ENCODE results near the gene UVSSA.
"Not testable (repeated sequence)": the region's sequence is repeated elsewhere in the genome, so short reads cannot be mapped to it uniquely, and the experiment has no call there.

Gene UVSSA

GRCh38 chr4:1383728-1384591 lies 37.0 kb downstream of the UVSSA start:
- H3K4me3 ChIP-seq (ENCODE audit: low read depth, low read length), result no peak overlapping the region
- H3K9me3 ChIP-seq (ENCODE audit: control insufficient read depth, insufficient read depth, low read depth, low read length), result no peaks in the 10 kb centered on the region; the same call in 1 of the 2 replicates
- peaks cover 27% of the 10 kb centered on the region for H3K36me3 ChIP-seq (ENCODE audit: control insufficient read depth, insufficient read depth, low read length)
- H3K9ac ChIP-seq (ENCODE audit: low read length), result no peak overlapping the region
- no peaks in the 10 kb centered on the region for H3K4me1 ChIP-seq (ENCODE audit: control insufficient read depth, insufficient read depth, low read length)
- 0 out of 2 replicates have a peak overlapping the region, but pooled peaks have one; percentile 11 for H3K27ac ChIP-seq (ENCODE audit: low read depth, low read length)
- no peaks in the 10 kb centered on the region for H3K27me3 ChIP-seq (ENCODE audit: control insufficient read depth, insufficient read depth, low read length)

GRCh38 chr4:1384675-1385372 lies 37.8 kb downstream of the UVSSA start:
- H3K36me3 ChIP-seq (ENCODE audit: control insufficient read depth, insufficient read depth, low read length), result peaks cover 27% of the 10 kb centered on the region
- H3K9ac ChIP-seq (ENCODE audit: low read length), result no peak overlapping the region
- no peaks in the 10 kb centered on the region; the same call in 1 of the 2 replicates for H3K9me3 ChIP-seq (ENCODE audit: control insufficient read depth, insufficient read depth, low read depth, low read length)
- no peaks in the 10 kb centered on the region for H3K4me1 ChIP-seq (ENCODE audit: control insufficient read depth, insufficient read depth, low read length)
- H3K27me3 ChIP-seq (ENCODE audit: control insufficient read depth, insufficient read depth, low read length), result no peaks in the 10 kb centered on the region
- H3K4me3 ChIP-seq (ENCODE audit: low read depth, low read length), result no peak overlapping the region
- H3K27ac ChIP-seq (ENCODE audit: low read depth, low read length), result no peak overlapping the region

GRCh38 chr4:1385373-1386340 lies 38.6 kb downstream of the UVSSA start:
- H3K36me3 ChIP-seq (ENCODE audit: control insufficient read depth, insufficient read depth, low read length), result peaks cover 25% of the 10 kb centered on the region
- no peaks in the 10 kb centered on the region for H3K27me3 ChIP-seq (ENCODE audit: control insufficient read depth, insufficient read depth, low read length)
- no peak overlapping the region for H3K4me3 ChIP-seq (ENCODE audit: low read depth, low read length)
- H3K27ac ChIP-seq (ENCODE audit: low read depth, low read length), result no peak overlapping the region
- no peak overlapping the region for H3K9ac ChIP-seq (ENCODE audit: low read length)
- no peaks in the 10 kb centered on the region for H3K4me1 ChIP-seq (ENCODE audit: control insufficient read depth, insufficient read depth, low read length)
- no peaks in the 10 kb centered on the region; the same call in 1 of the 2 replicates for H3K9me3 ChIP-seq (ENCODE audit: control insufficient read depth, insufficient read depth, low read depth, low read length)

GRCh38 chr4:1393363-1393762 lies 46.4 kb downstream of the UVSSA start:
- H3K27me3 ChIP-seq (ENCODE audit: control insufficient read depth, insufficient read depth, low read length); H3K36me3 ChIP-seq (ENCODE audit: control insufficient read depth, insufficient read depth, low read length); H3K4me3 ChIP-seq (ENCODE audit: low read depth, low read length); H3K27ac ChIP-seq (ENCODE audit: low read depth, low read length); H3K4me1 ChIP-seq (ENCODE audit: control insufficient read depth, insufficient read depth, low read length); H3K9ac ChIP-seq (ENCODE audit: low read length): not testable (repeated sequence)
- peaks cover 13% of the 10 kb centered on the region for H3K9me3 ChIP-seq (ENCODE audit: control insufficient read depth, insufficient read depth, low read depth, low read length)

GRCh38 chr4:1393866-1394265 lies 46.9 kb downstream of the UVSSA start:
- no peak overlapping the region for H3K27ac ChIP-seq (ENCODE audit: low read depth, low read length)
- H3K9ac ChIP-seq (ENCODE audit: low read length), result no peak overlapping the region
- peaks cover 8% of the 10 kb centered on the region; the same call in 1 of the 2 replicates for H3K36me3 ChIP-seq (ENCODE audit: control insufficient read depth, insufficient read depth, low read length)
- peaks cover 4% of the 10 kb centered on the region; the same call in 1 of the 2 replicates for H3K27me3 ChIP-seq (ENCODE audit: control insufficient read depth, insufficient read depth, low read length)
- no peaks in the 10 kb centered on the region for H3K4me1 ChIP-seq (ENCODE audit: control insufficient read depth, insufficient read depth, low read length)
- no peak overlapping the region for H3K4me3 ChIP-seq (ENCODE audit: low read depth, low read length)
- peaks cover 17% of the 10 kb centered on the region for H3K9me3 ChIP-seq (ENCODE audit: control insufficient read depth, insufficient read depth, low read depth, low read length)

GRCh38 chr4:1394554-1395388 lies 47.8 kb downstream of the UVSSA start:
- H3K9me3 ChIP-seq (ENCODE audit: control insufficient read depth, insufficient read depth, low read depth, low read length), result peaks cover 21% of the 10 kb centered on the region
- not testable (repeated sequence) for H3K9ac ChIP-seq (ENCODE audit: low read length); H3K27ac ChIP-seq (ENCODE audit: low read depth, low read length); H3K36me3 ChIP-seq (ENCODE audit: control insufficient read depth, insufficient read depth, low read length); H3K4me1 ChIP-seq (ENCODE audit: control insufficient read depth, insufficient read depth, low read length); H3K4me3 ChIP-seq (ENCODE audit: low read depth, low read length)
- H3K27me3 ChIP-seq (ENCODE audit: control insufficient read depth, insufficient read depth, low read length), result peaks cover 12% of the 10 kb centered on the region

GRCh38 chr4:1395389-1395820 lies 48.4 kb downstream of the UVSSA start:
- not testable (repeated sequence) for H3K27ac ChIP-seq (ENCODE audit: low read depth, low read length); H3K36me3 ChIP-seq (ENCODE audit: control insufficient read depth, insufficient read depth, low read length); H3K9ac ChIP-seq (ENCODE audit: low read length); H3K4me1 ChIP-seq (ENCODE audit: control insufficient read depth, insufficient read depth, low read length); H3K4me3 ChIP-seq (ENCODE audit: low read depth, low read length)
- Histone ChIP-seq H3K27me3 (ENCODE audit: control insufficient read depth, insufficient read depth, low read length) (peaks cover 18% of the 10 kb centered on the region), H3K9me3 (ENCODE audit: control insufficient read depth, insufficient read depth, low read depth, low read length) (peaks cover 21% of the 10 kb centered on the region)

GRCh38 chr4:1395941-1396805 lies 49.2 kb downstream of the UVSSA start:
- Histone ChIP-seq H3K9ac (ENCODE audit: low read length) (no peak overlapping the region), H3K27ac (ENCODE audit: low read depth, low read length) (no peak overlapping the region), H3K9me3 (ENCODE audit: control insufficient read depth, insufficient read depth, low read depth, low read length) (peaks cover 21% of the 10 kb centered on the region), H3K4me1 (ENCODE audit: control insufficient read depth, insufficient read depth, low read length) (no peaks in the 10 kb centered on the region), H3K4me3 (ENCODE audit: low read depth, low read length) (no peak overlapping the region), H3K36me3 (ENCODE audit: control insufficient read depth, insufficient read depth, low read length) (peaks cover 8% of the 10 kb centered on the region; the same call in 1 of the 2 replicates), H3K27me3 (ENCODE audit: control insufficient read depth, insufficient read depth, low read length) (peaks cover 26% of the 10 kb centered on the region)

- Histone ChIP-seq H3K27ac (ENCODE audit: low read depth, low read length) (no peak overlapping the region), H3K4me3 (ENCODE audit: low read depth, low read length) (no peak overlapping the region), H3K36me3 (ENCODE audit: control insufficient read depth, insufficient read depth, low read length) (peaks cover 8% of the 10 kb centered on the region; the same call in 1 of the 2 replicates), H3K9ac (ENCODE audit: low read length) (no peak overlapping the region), H3K27me3 (ENCODE audit: control insufficient read depth, insufficient read depth, low read length) (peaks cover 33% of the 10 kb centered on the region), H3K9me3 (ENCODE audit: control insufficient read depth, insufficient read depth, low read depth, low read length) (peaks cover 21% of the 10 kb centered on the region), H3K4me1 (ENCODE audit: control insufficient read depth, insufficient read depth, low read length) (no peaks in the 10 kb centered on the region)
These were observed 49.9 kb downstream of the UVSSA start for GRCh38 chr4:1396806-1397455.
